Endothelial cell of umbilical vein (primary cell): ENCODE measurements around the gene ABCC5. TPM values are rescaled to one million over a fixed set of nuclear protein-coding genes. Genes with fewer than 3 reads are reported as not detected.

Source experiments
- BruUV-seq: library from RNA; stranded (reverse); fragments of 400-500 nt; replicated peaks from 2 replicates; lab custom pipeline; 2021; lab: Mats Ljungman, UMichigan
- CTCF ChIA-PET: fragments of 300-600, 350-600 bp; sonication (Branson Sonifier 250); formaldehyde crosslinking; loops from one replicate; lab custom pipeline; 2021; ENCODE audit warnings: antibody characterized with exemption, inconsistent platforms; lab: Charles Lee
- POLR2A ChIA-PET: fragments of 300-600, 350-600 bp; sonication (Branson Sonifier 250); formaldehyde crosslinking; loops from one replicate; lab custom pipeline; 2021; ENCODE audit warnings: antibody characterized with exemption, inconsistent platforms; lab: Charles Lee
- DNase-seq: peaks from one replicate; pipeline ENCODE4 v3.0.0-alpha.2; 2011; ENCODE audit warnings: low read depth, low spot score
- FAIRE-seq: peaks from 2 replicates; lab custom pipeline; 2011; peaks lifted over from hg19 to GRCh38; lab: Jason Lieb, UNC
- H2AFZ ChIP-seq: 2 replicates; pipeline ENCODE4 v1.6.0; 2012; ENCODE audit warnings: low read depth, low read length, control low read depth, inconsistent platforms
- H3K27ac ChIP-seq: 2 replicates; pipeline ENCODE4 v1.5.1; 2011; ENCODE audit warnings: low read depth, mild to moderate bottlenecking, control low read depth, low read length, moderate library complexity; ENCODE audit not compliant: insufficient read depth
- H3K27me3 ChIP-seq, 2 experiments: 2 replicates each; pipeline versions ENCODE4 v1.6.0 to v1.6.1; 2011; ENCODE audit warnings: low read length in 2 of 2, mixed read lengths in 1 of 2; ENCODE audit not compliant: control insufficient read depth in 2 of 2, insufficient read depth in 2 of 2
- H3K36me3 ChIP-seq, 2 experiments: 2 replicates in 1 of 2; 3 replicates in 1 of 2; pipeline ENCODE4 v1.5.1; 2011; ENCODE audit warnings: low read length in 2 of 2, mild to moderate bottlenecking in 1 of 2, moderate library complexity in 1 of 2; ENCODE audit not compliant: control insufficient read depth in 2 of 2, insufficient read depth in 2 of 2; ENCODE audit errors: extremely low read depth in 1 of 2
- H3K4me1 ChIP-seq: 3 replicates; pipeline ENCODE4 v1.5.1; 2011; ENCODE audit warnings: mild to moderate bottlenecking, low read length; ENCODE audit not compliant: control insufficient read depth, insufficient read depth; ENCODE audit errors: extremely low read depth
- H3K4me2 ChIP-seq: 2 replicates; pipeline ENCODE4 v1.6.1; 2011; ENCODE audit warnings: low read length, control low read depth, mixed read lengths; ENCODE audit not compliant: insufficient read depth
- H3K4me3 ChIP-seq, 3 experiments: fragments of 200-600 bp in 1 of 3; sonication (generic), shearing (Covaris generic) in 1 of 3; replicated peaks in 1 of 3; 2 replicates each; pipeline ENCODE4 v1.5.1; 2011 to 2016; ENCODE audit warnings: control low read depth in 3 of 3, low read length in 3 of 3, mild to moderate bottlenecking in 2 of 3, inconsistent platforms in 1 of 3, low read depth in 1 of 3, moderate library complexity in 1 of 3; ENCODE audit not compliant: insufficient read depth in 1 of 3
- H3K79me2 ChIP-seq: 2 replicates; pipeline ENCODE4 v1.6.0; 2012; ENCODE audit warnings: low read length, inconsistent platforms; ENCODE audit not compliant: control insufficient read depth, insufficient read depth
- H3K9ac ChIP-seq: replicated peaks from 2 replicates; pipeline ENCODE3; 2011; ENCODE audit warnings: low read length, control low read depth; ENCODE audit not compliant: insufficient read depth; ENCODE audit errors: extremely low read depth
- H3K9me1 ChIP-seq: replicated peaks from 3 replicates; pipeline ENCODE4 v1.6.0; 2011; ENCODE audit warnings: mild to moderate bottlenecking, low read length; ENCODE audit not compliant: control insufficient read depth, insufficient read depth; ENCODE audit errors: extremely low read depth
- H3K9me3 ChIP-seq: replicated peaks from 2 replicates; pipeline ENCODE4 v1.5.1; 2012; ENCODE audit warnings: low read length, inconsistent platforms; ENCODE audit not compliant: control insufficient read depth, insufficient read depth
- H4K20me1 ChIP-seq: replicated peaks from 2 replicates; pipeline ENCODE3; 2011; ENCODE audit warnings: mild to moderate bottlenecking, low read length; ENCODE audit not compliant: control insufficient read depth, insufficient read depth; ENCODE audit errors: extremely low read depth
- CTCF ChIP-seq, 2 donors: IDR thresholded peaks; 1 replicate in 1 of 2; 2 replicates in 1 of 2; pipeline ENCODE4 v1.5.1; 2011; ENCODE audit warnings: low read length in 2 of 2, mild to moderate bottlenecking in 2 of 2, moderate library complexity in 2 of 2, control low read depth in 1 of 2, inconsistent platforms in 1 of 2, low read depth in 1 of 2; ENCODE audit not compliant: insufficient read depth in 1 of 2; ENCODE audit errors: extremely low read depth in 1 of 2
- EZH2 ChIP-seq: IDR thresholded peaks from 2 replicates; pipeline ENCODE4 v1.6.1; 2012; ENCODE audit warnings: borderline replicate concordance, low read depth, mild to moderate bottlenecking, moderate library complexity, low read length, inconsistent platforms; ENCODE audit not compliant: severe bottlenecking
- FOS ChIP-seq: IDR thresholded peaks from 2 replicates; pipeline ENCODE4 v1.6.1; 2011; ENCODE audit warnings: mild to moderate bottlenecking, low read length, moderate library complexity, borderline replicate concordance; ENCODE audit not compliant: insufficient read depth
- GATA2 ChIP-seq: IDR thresholded peaks from 2 replicates; pipeline ENCODE4 v1.7.0; 2011; ENCODE audit warnings: low read depth, mild to moderate bottlenecking, moderate library complexity, mixed read lengths, low read length; ENCODE audit not compliant: insufficient read length, insufficient read depth
- JUN ChIP-seq: IDR thresholded peaks from 2 replicates; pipeline ENCODE4 v1.6.1; 2011; ENCODE audit warnings: borderline replicate concordance, low read depth; ENCODE audit not compliant: insufficient read length, insufficient read depth
- MAX ChIP-seq: IDR thresholded peaks from 2 replicates; pipeline ENCODE4 v1.6.1; 2011; ENCODE audit not compliant: insufficient read depth, insufficient read length
- MYC ChIP-seq: IDR thresholded peaks from one replicate; pipeline ENCODE4 v1.6.1; 2011; ENCODE audit warnings: mild to moderate bottlenecking, low read depth, low read length
- POLR2A ChIP-seq: IDR thresholded peaks from 2 replicates; pipeline ENCODE4 v1.6.1; 2012; ENCODE audit warnings: low read depth, mild to moderate bottlenecking, control low read depth, low read length
- POLR2AphosphoS5 ChIP-seq: IDR thresholded peaks from 2 replicates; pipeline ENCODE4 v1.6.1; 2012; ENCODE audit warnings: low read depth, mild to moderate bottlenecking, control low read depth, low read length, moderate library complexity; ENCODE audit not compliant: insufficient read depth
- dilution Hi-C: fragments of 300-500 bp; cut with MboI; formaldehyde crosslinking; loops from one replicate; pipeline ENCODE4 v1.15.0; 2019; ENCODE audit warnings: low sequenced_read_pairs; ENCODE audit not compliant: extremely low pct_ligation_motif_present
- intact Hi-C: fragments of 100-400 bp; cut with micrococcal nuclease; formaldehyde crosslinking; loops from one replicate; pipeline ENCODE4 v1.10.0; 2022
- polyA plus RNA-seq, 4 experiments: library from polyadenylated mRNA; depleted of rRNA in 3 of 4; stranded (reverse) in 3 of 4; unstranded in 1 of 4; fragments of >200 nt; gene quantifications; 2 replicates each; pipeline versions ENCODE4 v1.2.1 to v1.2.3, GENCODE V29; 2011 to 2012; ENCODE audit warnings: missing spikeins in 1 of 4
- total RNA-seq: library from RNA; stranded (reverse); gene quantifications from 2 replicates; pipeline ENCODE4 v1.2.3, GENCODE V29; 2021

ABCC5 gene
- total and polyA plus RNA-seq, 2 donors (not counting 3 experiments of a cell fraction or from before 2014, with no cell fraction given): 22.5 to 24.6 TPM

- POLR2A ChIA-PET: no interaction called here
Measured at GRCh38 chr3:184004476-184004875, 13.2 kb downstream of the ABCC5 start.

More at GRCh38 chr3:184004476-184004875, 13.2 kb downstream of the ABCC5 start:
- Histone ChIP-seq H3K4me3 (no peak overlapping the region), H3K4me2 (no peak overlapping the region), H3K36me3 (no peaks in the 10 kb centered on the region), H4K20me1 (no peaks in the 10 kb centered on the region), H3K9me1 (no peaks in the 10 kb centered on the region), H3K27me3 (no peaks in the 10 kb centered on the region), H3K4me1 (peaks cover 15% of the 10 kb centered on the region), H3K79me2 (no peaks in the 10 kb centered on the region), H3K9me3 (no peaks in the 10 kb centered on the region), H2AFZ (no peak overlapping the region), H3K9ac (no peak overlapping the region), H3K27ac (no peak overlapping the region)
- TF ChIP-seq FOS: no peak
- TF ChIP-seq POLR2A: no peak
- TF ChIP-seq POLR2AphosphoS5: no peak
- no peak for TF ChIP-seq CTCF (IDR thresholded peaks at IDR 0.05; ENCODE audit: extremely low read depth in 1 of 2, insufficient read depth in 1 of 2, low read depth in 1 of 2, low read length in 2 of 2)
- TF ChIP-seq EZH2: no peak
- TF ChIP-seq JUN: no peak
- no peak for TF ChIP-seq GATA2
- TF ChIP-seq MAX: no peak
- no peak for TF ChIP-seq MYC
- DNase-seq (no peak), FAIRE-seq (no peak)
- dilution Hi-C loops (no loop called here), intact Hi-C loops (no loop called here)
- CTCF ChIA-PET: interaction anchor here (1.7 kb wide), 1 partner anchor 100 kb away, joined by 6 read pairs; no protein-coding TSS in a partner anchor
- no TSS peak for BruUV-seq
